Brain microvascular endothelial cell (primary cell): ENCODE measurements around the gene TNRC6B.

Experiments
- DNase-seq: peaks from one replicate; pipeline ENCODE4 v3.0.0-alpha.2; 2020
- H3K27ac ChIP-seq: fragments of 250-450 bp; sonication (Bioruptor Pico); 2 replicates; pipeline ENCODE4 v1.5.1; 2020; ENCODE audit warnings: mild to moderate bottlenecking, moderate library complexity
- H3K27me3 ChIP-seq: fragments of 250-450 bp; sonication (Bioruptor Pico); replicated peaks from 2 replicates; pipeline ENCODE4 v1.5.1; 2020; ENCODE audit warnings: mild to moderate bottlenecking
- H3K36me3 ChIP-seq: fragments of 250-450 bp; sonication (Bioruptor Pico); replicated peaks from 2 replicates; pipeline ENCODE4 v1.5.1; 2020; ENCODE audit warnings: mild to moderate bottlenecking
- H3K4me3 ChIP-seq: 2 replicates; pipeline ENCODE4 v1.5.1; 2011; ENCODE audit warnings: low read depth, mild to moderate bottlenecking, control low read depth, low read length, moderate library complexity
- CTCF ChIP-seq: IDR thresholded peaks from 2 replicates; pipeline ENCODE4 v1.5.1; 2011; ENCODE audit warnings: low read depth, mild to moderate bottlenecking, moderate library complexity, low read length, control low read depth, inconsistent platforms; ENCODE audit errors: missing control alignments
- in situ Hi-C: cut with HindIII; loops from 2 replicates; pipeline ENCODE4 v1.10.0; 2017; ENCODE audit warnings: low sequenced_read_pairs, low pct_ligation_motif_present

The TNRC6B gene

GRCh38 chr22:40251106-40251505, 73.4 kb downstream of the TNRC6B start:
- H3K4me3 ChIP-seq = no peak overlapping the region
- H3K36me3 ChIP-seq = no peaks in the 10 kb centered on the region
- TF ChIP-seq CTCF = no peak
- in situ Hi-C loops = no loop called here
- H3K27ac ChIP-seq = no peak overlapping the region
- no peaks in the 10 kb centered on the region for H3K27me3 ChIP-seq
- no peak for DNase-seq

GRCh38 chr22:40252146-40252545, 74.4 kb downstream of the TNRC6B start:
- no peaks in the 10 kb centered on the region for H3K27me3 ChIP-seq
- no peak for TF ChIP-seq CTCF
- no peak overlapping the region for H3K27ac ChIP-seq
- in situ Hi-C loops = no loop called here
- no peak overlapping the region for H3K4me3 ChIP-seq
- no peak for DNase-seq
- H3K36me3 ChIP-seq = no peaks in the 10 kb centered on the region

GRCh38 chr22:40256516-40256915, 78.8 kb downstream of the TNRC6B start:
- no peaks in the 10 kb centered on the region for H3K36me3 ChIP-seq
- DNase-seq = no peak
- H3K4me3 ChIP-seq = no peak overlapping the region
- in situ Hi-C loops = no loop called here
- no peaks in the 10 kb centered on the region for H3K27me3 ChIP-seq
- no peak overlapping the region for H3K27ac ChIP-seq
- no peak for TF ChIP-seq CTCF

- Histone ChIP-seq H3K36me3 (peaks cover 5% of the 10 kb centered on the region), H3K27ac (peak overlapping the region; percentile 32), H3K4me3 (no peak overlapping the region), H3K27me3 (no peaks in the 10 kb centered on the region)
- TF ChIP-seq CTCF = no peak
- in situ Hi-C loops = no loop called here
- no peak for DNase-seq
These were observed 80.3 kb downstream of the TNRC6B start for GRCh38 chr22:40258017-40258416.

- TF ChIP-seq CTCF = no peak
- H3K36me3 ChIP-seq = peaks cover 5% of the 10 kb centered on the region
- H3K27me3 ChIP-seq = no peaks in the 10 kb centered on the region
- no peak overlapping the region for H3K4me3 ChIP-seq
- peak; percentile 16 for DNase-seq
- peak overlapping the region; percentile 32 for H3K27ac ChIP-seq
- in situ Hi-C loops = no loop called here
These were observed 80.8 kb downstream of the TNRC6B start for GRCh38 chr22:40258501-40258915.

GRCh38 chr22:40261783-40262182, 84.1 kb downstream of the TNRC6B start:
- no peak for TF ChIP-seq CTCF
- no peak for DNase-seq
- in situ Hi-C loops = no loop called here
- H3K27ac ChIP-seq = no peak overlapping the region
- H3K36me3 ChIP-seq = peaks cover 5% of the 10 kb centered on the region
- H3K27me3 ChIP-seq = no peaks in the 10 kb centered on the region
- no peak overlapping the region for H3K4me3 ChIP-seq
